DND-41 (cell line): ENCODE data around the gene ICE2.

ENCODE experiments used
- ATAC-seq: fragments of 200-7000 bp; cut with Tn5 transposase; 3 replicates; pipeline ENCODE4 v1.9.1; 2021; ENCODE audit warnings: low read depth; ENCODE audit not compliant: insufficient read depth
- DNase-seq: peaks from one replicate; pipeline ENCODE4 v3.0.0-alpha.2; 2020
- H2AFZ ChIP-seq: 2 replicates; pipeline ENCODE4 v1.6.0; 2012; ENCODE audit warnings: low read depth, low read length
- H3K27ac ChIP-seq: 2 replicates; pipeline ENCODE4 v1.5.1; 2012; ENCODE audit warnings: low read length, inconsistent platforms
- H3K27me3 ChIP-seq: fragments of 200-600 bp; sonication (generic); 2 replicates; pipeline ENCODE4 v1.6.0; 2012; ENCODE audit warnings: low read length, mild to moderate bottlenecking, inconsistent platforms; ENCODE audit not compliant: insufficient read depth, poor library complexity
- H3K36me3 ChIP-seq: 2 replicates; pipeline ENCODE4 v1.5.1; 2012; ENCODE audit warnings: low read length, inconsistent platforms; ENCODE audit not compliant: insufficient read depth
- H3K4me1 ChIP-seq: 2 replicates; pipeline ENCODE4 v1.5.1; 2012; ENCODE audit warnings: mild to moderate bottlenecking, low read length; ENCODE audit not compliant: insufficient read depth
- H3K4me2 ChIP-seq: 2 replicates; pipeline ENCODE4 v1.6.0; 2012; ENCODE audit warnings: mild to moderate bottlenecking, moderate library complexity, low read length, inconsistent platforms; ENCODE audit not compliant: insufficient read depth
- H3K4me3 ChIP-seq, 2 experiments: fragments of 200-600 bp in 1 of 2; shearing (Covaris generic) in 1 of 2; 2 replicates each; pipeline ENCODE4 v1.5.1; 2012 to 2016; ENCODE audit warnings: inconsistent platforms in 2 of 2, low read length in 2 of 2, mild to moderate bottlenecking in 2 of 2, low read depth in 1 of 2, moderate library complexity in 1 of 2
- H3K79me2 ChIP-seq: 2 replicates; pipeline ENCODE4 v1.6.0; 2012; ENCODE audit warnings: low read length, inconsistent platforms; ENCODE audit not compliant: insufficient read depth
- H3K9ac ChIP-seq: 2 replicates; pipeline ENCODE4 v1.6.0; 2012; ENCODE audit warnings: low read depth, mild to moderate bottlenecking, inconsistent platforms, low read length, moderate library complexity
- H3K9me3 ChIP-seq: 2 replicates; pipeline ENCODE4 v1.5.1; 2012; ENCODE audit warnings: low read length, moderate library complexity, mild to moderate bottlenecking, inconsistent platforms; ENCODE audit not compliant: insufficient read depth, severe bottlenecking
- H4K20me1 ChIP-seq: 2 replicates; pipeline ENCODE4 v1.6.0; 2012; ENCODE audit warnings: low read length; ENCODE audit not compliant: insufficient read depth
- CTCF ChIP-seq: IDR thresholded peaks from 2 replicates; pipeline ENCODE4 v1.5.1; 2012; ENCODE audit warnings: borderline replicate concordance, low read length, moderate library complexity, mild to moderate bottlenecking; ENCODE audit not compliant: poor library complexity, severe bottlenecking; ENCODE audit errors: extremely low read depth
- EZH2 ChIP-seq: IDR thresholded peaks from 3 replicates; pipeline ENCODE4 v1.6.1; 2012; ENCODE audit warnings: borderline replicate concordance, low read depth, mild to moderate bottlenecking, moderate library complexity, low read length, inconsistent platforms; ENCODE audit not compliant: severe bottlenecking

Gene ICE2

GRCh38 chr15:60511351-60512031 is 32.5 kb upstream of the ICE2 start:
- peak overlapping the region; percentile 70 for H3K4me2 ChIP-seq

GRCh38 chr15:60510006-60510405 is 31.1 kb upstream of the ICE2 start:
- Histone ChIP-seq H3K27me3 (no peaks in the 10 kb centered on the region), H3K79me2 (no peaks in the 10 kb centered on the region), H3K4me1 (peaks cover 24% of the 10 kb centered on the region), H3K36me3 (no peaks in the 10 kb centered on the region), H3K4me2 (no peak overlapping the region), H4K20me1 (no peaks in the 10 kb centered on the region), H3K27ac (no peak overlapping the region), H3K9ac (no peak overlapping the region), H3K4me3 (no peak overlapping the region), H2AFZ (no peak overlapping the region), H3K9me3 (no peaks in the 10 kb centered on the region)
- TF ChIP-seq EZH2 (no peak), CTCF (no peak)
- ATAC-seq (no peak), DNase-seq (no peak)

More at GRCh38 chr15:60511351-60512031, 32.5 kb upstream of the ICE2 start:
- ATAC-seq, result peak; percentile 86
- 0 out of 2 replicates have a peak overlapping the region, but pooled peaks have one; percentile 16 for H2AFZ ChIP-seq
- H3K9ac ChIP-seq, result peak overlapping the region; percentile 24; the same call in 1 of the 2 replicates
- no peaks in the 10 kb centered on the region for H4K20me1 ChIP-seq
- peak overlapping the region in 1 of 2 experiments; percentile 19; a peak in 3 of 4 replicates for H3K4me3 ChIP-seq
- H3K9me3 ChIP-seq, result no peaks in the 10 kb centered on the region
- no peaks in the 10 kb centered on the region for H3K36me3 ChIP-seq
- peak overlapping the region; percentile 46; the same call in 1 of the 2 replicates for H3K27ac ChIP-seq
- no peak for TF ChIP-seq CTCF
- TF ChIP-seq EZH2, result no peak
- H3K27me3 ChIP-seq, result no peaks in the 10 kb centered on the region
- peak; percentile 65 for DNase-seq
- H3K4me1 ChIP-seq, result peaks cover 24% of the 10 kb centered on the region
- H3K79me2 ChIP-seq, result no peaks in the 10 kb centered on the region

- TF ChIP-seq CTCF (no peak), EZH2 (no peak)
- ATAC-seq (no peak), DNase-seq (no peak)
- Histone ChIP-seq H3K27me3 (no peaks in the 10 kb centered on the region), H2AFZ (no peak overlapping the region), H4K20me1 (no peaks in the 10 kb centered on the region), H3K4me3 (no peak overlapping the region), H3K4me1 (peaks cover 24% of the 10 kb centered on the region), H3K9me3 (no peaks in the 10 kb centered on the region), H3K9ac (no peak overlapping the region), H3K4me2 (no peak overlapping the region), H3K79me2 (no peaks in the 10 kb centered on the region), H3K36me3 (no peaks in the 10 kb centered on the region), H3K27ac (no peak overlapping the region)
Observed at GRCh38 chr15:60509470-60509869, 30.5 kb upstream of the ICE2 start.
